SK-N-SH (cell line): Measurements from ENCODE around the gene TUBB2B. TPM values are rescaled to one million over a fixed set of nuclear protein-coding genes. Genes with fewer than 3 reads are reported as not detected.
A peak's percentile ranks its signal among the peaks of the same experiment; 100 is the strongest.

Experiments
- CTCF ChIA-PET: fragments of 300-600, 350-600 bp; formaldehyde crosslinking; extraction: SDS; loops from one replicate; lab custom pipeline; 2021; lab: Yijun Ruan, JAX
- POLR2A ChIA-PET: fragments of 350-600 bp; sonication (Branson Sonifier 250); formaldehyde crosslinking; extraction: SDS; loops from one replicate; lab custom pipeline; 2020; ENCODE audit warnings: antibody characterized with exemption, inconsistent platforms; lab: Yijun Ruan, JAX
- DNase-seq: peaks from one replicate; pipeline ENCODE4 v3.0.0; 2012
- H2AFZ ChIP-seq: fragments of 200-600 bp; sonication (generic); 2 replicates; pipeline ENCODE4 v1.8.1; 2016; ENCODE audit warnings: antibody characterized with exemption, mild to moderate bottlenecking, low read depth
- H3F3A ChIP-seq: fragments of 200-600 bp; sonication (generic); replicated peaks from 2 replicates; pipeline ENCODE3; 2016; ENCODE audit warnings: antibody characterized with exemption, mild to moderate bottlenecking; ENCODE audit not compliant: insufficient read depth
- H3K27ac ChIP-seq, 2 experiments: fragments of 200-500 bp in 1 of 2; fragments of 200-600 bp in 1 of 2; sonication (Bioruptor generic) in 1 of 2; sonication (generic), shearing (Covaris generic) in 1 of 2; 2 replicates each; pipeline versions ENCODE4 v1.5.1 to v1.6.1; 2014 to 2016; ENCODE audit warnings: low read depth in 2 of 2, inconsistent platforms in 1 of 2, low read length in 1 of 2, mild to moderate bottlenecking in 1 of 2, mixed read lengths in 1 of 2
- H3K27me3 ChIP-seq: fragments of 200-600 bp; sonication (generic), shearing (Covaris generic); 2 replicates; pipeline ENCODE4 v1.6.1; 2016; ENCODE audit warnings: mixed run types; ENCODE audit not compliant: insufficient read depth
- H3K36me3 ChIP-seq, 2 experiments: fragments of 200-500 bp in 1 of 2; fragments of 200-600 bp in 1 of 2; sonication (Bioruptor generic) in 1 of 2; sonication (generic) in 1 of 2; replicated peaks in 1 of 2; 2 replicates each; pipeline versions ENCODE3 to v1.5.1; 2014 to 2016; ENCODE audit warnings: low read length in 1 of 2, mild to moderate bottlenecking in 1 of 2; ENCODE audit not compliant: insufficient read depth in 2 of 2, control insufficient read depth in 1 of 2
- H3K4me1 ChIP-seq, 2 experiments: fragments of 200-500 bp in 1 of 2; fragments of 200-600 bp in 1 of 2; sonication (Bioruptor generic) in 1 of 2; sonication (generic), shearing (Covaris generic) in 1 of 2; 2 replicates each; pipeline versions ENCODE4 v1.5.1 to v1.6.1; 2014 to 2016; ENCODE audit warnings: low read depth in 1 of 2, low read length in 1 of 2, mixed run types in 1 of 2; ENCODE audit not compliant: insufficient read depth in 2 of 2, control insufficient read depth in 1 of 2
- H3K4me2 ChIP-seq: fragments of 200-600 bp; sonication (generic), shearing (Covaris generic); 2 replicates; pipeline ENCODE4 v1.6.1; 2017; ENCODE audit warnings: mixed run types
- H3K4me3 ChIP-seq, 2 experiments: fragments of 200-500 bp in 1 of 2; fragments of 200-600 bp in 1 of 2; sonication (Bioruptor generic) in 1 of 2; sonication (generic), shearing (Covaris generic) in 1 of 2; 2 replicates each; pipeline versions ENCODE4 v1.5.1 to v1.8.1; 2014 to 2016; ENCODE audit warnings: low read depth in 2 of 2, inconsistent platforms in 1 of 2, low read length in 1 of 2, mild to moderate bottlenecking in 1 of 2, mixed read lengths in 1 of 2, moderate library complexity in 1 of 2
- H3K79me2 ChIP-seq: fragments of 200-600 bp; sonication (generic); 2 replicates; pipeline ENCODE4 v1.8.1; 2017; ENCODE audit warnings: mild to moderate bottlenecking; ENCODE audit not compliant: insufficient read depth
- H3K9ac ChIP-seq: fragments of 200-600 bp; sonication (generic); 2 replicates; pipeline ENCODE4 v1.6.1; 2017; ENCODE audit warnings: mixed run types
- H3K9me2 ChIP-seq: fragments of 200-600 bp; sonication (generic); 2 replicates; pipeline ENCODE4 v1.6.1; 2017; ENCODE audit warnings: mixed run types
- H3K9me3 ChIP-seq: fragments of 200-600 bp; sonication (generic); 2 replicates; pipeline ENCODE4 v1.6.1; 2017; ENCODE audit warnings: mixed run types, mild to moderate bottlenecking, moderate library complexity
- H4K20me1 ChIP-seq: fragments of 200-600 bp; sonication (generic); 2 replicates; pipeline ENCODE4 v1.6.1; 2017; ENCODE audit warnings: mild to moderate bottlenecking, mixed run types; ENCODE audit not compliant: insufficient read depth
- CHD2 ChIP-seq: fragments of 150-350 bp; IDR thresholded peaks from 2 replicates; pipeline ENCODE4 v1.6.1; 2018; ENCODE audit warnings: low read length; ENCODE audit not compliant: partially characterized antibody
- CTCF ChIP-seq: fragments of 200-600 bp; sonication (generic); IDR thresholded peaks from 2 replicates; pipeline ENCODE4 v1.6.1; 2017; ENCODE audit warnings: antibody characterized with exemption, mild to moderate bottlenecking, moderate library complexity
- FOXJ3 ChIP-seq: sonication (generic); formaldehyde crosslinking; IDR thresholded peaks from 2 replicates; pipeline ENCODE4 v1.5.1; 2020; ENCODE audit warnings: mild to moderate bottlenecking, missing genetic modification reagents
- GATA2 ChIP-seq: sonication (generic); formaldehyde crosslinking; IDR thresholded peaks from 2 replicates; pipeline ENCODE4 v1.5.0; 2020; ENCODE audit warnings: mild to moderate bottlenecking, missing genetic modification reagents
- IRF3 ChIP-seq: fragments of 150-350 bp; IDR thresholded peaks from 2 replicates; pipeline ENCODE4 v1.6.1; 2016; ENCODE audit warnings: mild to moderate bottlenecking, low read depth, low read length
- JUND ChIP-seq: IDR thresholded peaks from 2 replicates; pipeline ENCODE4 v1.4.0; 2012
- MEF2A ChIP-seq: IDR thresholded peaks from 2 replicates; pipeline ENCODE4 v1.4.0; 2012; ENCODE audit warnings: low read depth, borderline replicate concordance
- NFIC ChIP-seq: IDR thresholded peaks from 2 replicates; pipeline ENCODE4 v1.4.0; 2012; ENCODE audit warnings: borderline replicate concordance
- PBX3 ChIP-seq: IDR thresholded peaks from 2 replicates; pipeline ENCODE4; 2012
- POLR2AphosphoS5 ChIP-seq: IDR thresholded peaks from 2 replicates; pipeline ENCODE4 v1.6.1; 2012; ENCODE audit warnings: low read depth, low read length
- RCOR1 ChIP-seq: fragments of 150-350 bp; IDR thresholded peaks from 2 replicates; pipeline ENCODE4 v1.6.1; 2017; ENCODE audit warnings: antibody characterized with exemption, low read length
- REST ChIP-seq: IDR thresholded peaks from 2 replicates; pipeline ENCODE4 v1.6.1; 2012; ENCODE audit warnings: mild to moderate bottlenecking, low read depth, low read length, moderate library complexity
- RFX5 ChIP-seq: IDR thresholded peaks from 2 replicates; pipeline ENCODE4 v1.6.1; 2012; ENCODE audit warnings: mild to moderate bottlenecking, improper control_type of control experiment, low read length
- SMC3 ChIP-seq: IDR thresholded peaks from 2 replicates; pipeline ENCODE4 v1.6.1; 2012; ENCODE audit warnings: low read depth, low read length, improper control_type of control experiment
- ZBTB33 ChIP-seq: IDR thresholded peaks from 2 replicates; pipeline ENCODE4 v1.4.0; 2012; ENCODE audit warnings: low read depth, borderline replicate concordance
- WGBS: methylation state at CpG from one replicate; pipeline ENCODE4 v1.1.6; 2017; ENCODE audit warnings: low lambda C conversion rate; 5-methylcytosine and 5-hydroxymethylcytosine counted together
- polyA plus RNA-seq, 3 experiments: library from polyadenylated mRNA; depleted of rRNA; stranded (reverse); fragments of >200 nt; gene quantifications; 2 replicates each; pipeline ENCODE4 v1.2.3, GENCODE V29; 2012

The TUBB2B gene
- polyA plus RNA-seq, 1 of the 3 experiments (the other 2 are of a cell fraction), result 162 TPM

GRCh38 chr6:3210024-3210610 lies 17.3 kb downstream of the TUBB2B start (continued):
- TF ChIP-seq FOXJ3 (CRISPR knock-in tag), result no peak
- TF ChIP-seq GATA2 (CRISPR knock-in tag), result no peak
- no peak for TF ChIP-seq RFX5
- TF ChIP-seq RCOR1, result no peak
- TF ChIP-seq PBX3, result no peak
- no peak for TF ChIP-seq SMC3

- H2AFZ ChIP-seq, result peak overlapping the region; percentile 64; the same call in 1 of the 2 replicates
- peaks cover 16 to 25% of the 10 kb centered on the region in 2 experiments; a peak in 3 of 4 replicates for H3K4me1 ChIP-seq
- peak overlapping the region; percentile 11 to 17; a peak in 1 of 4 replicates for H3K4me3 ChIP-seq
- H3K36me3 ChIP-seq, result no peaks in the 10 kb centered on the region
- H3F3A ChIP-seq, result peaks cover 23% of the 10 kb centered on the region
- no peaks in the 10 kb centered on the region for H3K9me3 ChIP-seq
- peak; percentile 76 for DNase-seq
- peak overlapping the region; percentile 78 to 80 for H3K27ac ChIP-seq
- no peaks in the 10 kb centered on the region for H4K20me1 ChIP-seq
- peak overlapping the region; percentile 66; the same call in 1 of the 2 replicates for H3K4me2 ChIP-seq
- H3K27me3 ChIP-seq, result no peaks in the 10 kb centered on the region
- ChIA-PET POLR2A (interaction anchor here (0.6 to 2.4 kb wide), 7 partner anchors 14 to 52 kb away, joined by 3 to 18 read pairs (median 6); partner anchors contain the start of genes TUBB2A and TUBB2B), CTCF (interaction anchor here (0.6 to 2.8 kb wide), 16 partner anchors 10 to 141 kb away, joined by 3 to 10 read pairs (median 3); partner anchors contain the start of genes RIPK1 and TUBB2A)
- peak overlapping the region; percentile 60 for H3K9ac ChIP-seq
- no peaks in the 10 kb centered on the region for H3K79me2 ChIP-seq
- H3K9me2 ChIP-seq, result no peaks in the 10 kb centered on the region
- WGBS, result 26% methylated on average over 17 of the region's 17 CpGs
- no peak for TF ChIP-seq ZBTB33
- TF ChIP-seq GATA2 (CRISPR knock-in tag), result peak; percentile 8; the same call in 1 of the 2 replicates
- no peak for TF ChIP-seq FOXJ3 (CRISPR knock-in tag)
- TF ChIP-seq JUND, result peak; percentile 74
- peak; percentile 71 for TF ChIP-seq CHD2
- no peak for TF ChIP-seq NFIC
- peak; percentile 59 for TF ChIP-seq POLR2AphosphoS5
- TF ChIP-seq MEF2A, result no peak
- TF ChIP-seq REST, result peak; percentile 23; the same call in 1 of the 2 replicates
- peak; percentile 83 for TF ChIP-seq RCOR1
- no peak for TF ChIP-seq IRF3
- TF ChIP-seq CTCF, result peak; percentile 55
- TF ChIP-seq PBX3, result peak; percentile 54; the same call in 1 of the 2 replicates
Measured at GRCh38 chr6:3209114-3210023, 18.1 kb downstream of the TUBB2B start.
